HepG2 (cell line): ENCODE measurements around the gene MTHFS. TPM values are rescaled to one million over a fixed set of nuclear protein-coding genes. Genes with fewer than 3 reads are reported as not detected.
A peak's percentile ranks its signal among the peaks of the same experiment; 100 is the strongest.

ENCODE experiments used
- ARID5B ChIP-seq: IDR thresholded peaks from 2 replicates; pipeline ENCODE4 v1.4.0; 2020; ENCODE audit warnings: mild to moderate bottlenecking, missing genetic modification reagents
- GZF1 ChIP-seq: sonication (generic); formaldehyde crosslinking; IDR thresholded peaks from 2 replicates; pipeline ENCODE4 v1.5.1; 2020; ENCODE audit warnings: mild to moderate bottlenecking, missing genetic modification reagents
- HOXD1 ChIP-seq: sonication (generic); formaldehyde crosslinking; IDR thresholded peaks from 2 replicates; pipeline ENCODE4 v1.5.0; 2020; ENCODE audit warnings: missing genetic modification reagents
- KLF13 ChIP-seq: sonication (generic); formaldehyde crosslinking; IDR thresholded peaks from 2 replicates; pipeline ENCODE4 v1.4.0; 2020; ENCODE audit warnings: mild to moderate bottlenecking, missing genetic modification reagents
- PHF20 ChIP-seq: sonication (generic); formaldehyde crosslinking; IDR thresholded peaks from 2 replicates; pipeline ENCODE4 v1.5.0; 2020; ENCODE audit warnings: mild to moderate bottlenecking, missing genetic modification reagents
- REPIN1 ChIP-seq: sonication (generic); formaldehyde crosslinking; IDR thresholded peaks from 2 replicates; pipeline ENCODE4 v1.8.0; 2022; ENCODE audit warnings: missing genetic modification reagents, low read depth, mild to moderate bottlenecking, borderline replicate concordance
- RFXANK ChIP-seq: IDR thresholded peaks from 2 replicates; pipeline ENCODE4 v1.6.1; 2016
- SNAPC2 ChIP-seq: sonication (generic); formaldehyde crosslinking; IDR thresholded peaks from 2 replicates; pipeline ENCODE4 v1.8.1; 2022; ENCODE audit warnings: mild to moderate bottlenecking, missing genetic modification reagents
- polyA plus RNA-seq, 8 experiments: library from polyadenylated mRNA; depleted of rRNA in 3 of 8; stranded (reverse) in 7 of 8; unstranded in 1 of 8; fragments of >200 nt; fragmentation: Illumina TruSeq in 4 of 8; extraction: Trizol in 4 of 8; gene quantifications; 2 replicates each; pipeline versions ENCODE4 v1.2.1 to v1.2.3, GENCODE V29; 2011 to 2016; ENCODE audit warnings: low read depth in 4 of 8, missing spikeins in 1 of 8, mixed read lengths in 1 of 8; ENCODE audit not compliant: insufficient read depth in 1 of 8
- total RNA-seq, 5 experiments: library from RNA; depleted of rRNA; stranded (reverse); fragments of >200 nt; fragmentation: Illumina TruSeq; extraction: Trizol; gene quantifications; 2 replicates each; pipeline ENCODE4 v1.2.3, GENCODE V29; 2016; ENCODE audit warnings: low read depth in 1 of 5
- TF ChIP-seq, protein P1 (sequence below), 2 experiments: fragments of 450-650 bp in 1 of 2; sonication (generic) in 1 of 2; formaldehyde crosslinking in 1 of 2; IDR thresholded peaks; 2 replicates each; pipeline versions ENCODE4 v1.6.1 to v1.8.0; 2016 to 2022; ENCODE audit warnings: antibody characterized with exemption in 1 of 2, mild to moderate bottlenecking in 1 of 2, missing genetic modification reagents in 1 of 2
- TF ChIP-seq, protein P2 (sequence below): sonication (generic); formaldehyde crosslinking; IDR thresholded peaks from 2 replicates; pipeline ENCODE4 v1.4.0; 2020; ENCODE audit warnings: missing genetic modification reagents
- TF ChIP-seq, protein P3 (sequence below): sonication (generic); formaldehyde crosslinking; IDR thresholded peaks from 2 replicates; pipeline ENCODE4 v1.4.0; 2020; ENCODE audit warnings: missing genetic modification reagents, borderline replicate concordance

MTHFS gene
- total and polyA plus RNA-seq, 2 of the 13 experiments (the other 11 are each of a cell fraction or from before 2014, with no cell fraction given) = 37.0 to 49.7 TPM

- TF ChIP-seq, protein P1, sequence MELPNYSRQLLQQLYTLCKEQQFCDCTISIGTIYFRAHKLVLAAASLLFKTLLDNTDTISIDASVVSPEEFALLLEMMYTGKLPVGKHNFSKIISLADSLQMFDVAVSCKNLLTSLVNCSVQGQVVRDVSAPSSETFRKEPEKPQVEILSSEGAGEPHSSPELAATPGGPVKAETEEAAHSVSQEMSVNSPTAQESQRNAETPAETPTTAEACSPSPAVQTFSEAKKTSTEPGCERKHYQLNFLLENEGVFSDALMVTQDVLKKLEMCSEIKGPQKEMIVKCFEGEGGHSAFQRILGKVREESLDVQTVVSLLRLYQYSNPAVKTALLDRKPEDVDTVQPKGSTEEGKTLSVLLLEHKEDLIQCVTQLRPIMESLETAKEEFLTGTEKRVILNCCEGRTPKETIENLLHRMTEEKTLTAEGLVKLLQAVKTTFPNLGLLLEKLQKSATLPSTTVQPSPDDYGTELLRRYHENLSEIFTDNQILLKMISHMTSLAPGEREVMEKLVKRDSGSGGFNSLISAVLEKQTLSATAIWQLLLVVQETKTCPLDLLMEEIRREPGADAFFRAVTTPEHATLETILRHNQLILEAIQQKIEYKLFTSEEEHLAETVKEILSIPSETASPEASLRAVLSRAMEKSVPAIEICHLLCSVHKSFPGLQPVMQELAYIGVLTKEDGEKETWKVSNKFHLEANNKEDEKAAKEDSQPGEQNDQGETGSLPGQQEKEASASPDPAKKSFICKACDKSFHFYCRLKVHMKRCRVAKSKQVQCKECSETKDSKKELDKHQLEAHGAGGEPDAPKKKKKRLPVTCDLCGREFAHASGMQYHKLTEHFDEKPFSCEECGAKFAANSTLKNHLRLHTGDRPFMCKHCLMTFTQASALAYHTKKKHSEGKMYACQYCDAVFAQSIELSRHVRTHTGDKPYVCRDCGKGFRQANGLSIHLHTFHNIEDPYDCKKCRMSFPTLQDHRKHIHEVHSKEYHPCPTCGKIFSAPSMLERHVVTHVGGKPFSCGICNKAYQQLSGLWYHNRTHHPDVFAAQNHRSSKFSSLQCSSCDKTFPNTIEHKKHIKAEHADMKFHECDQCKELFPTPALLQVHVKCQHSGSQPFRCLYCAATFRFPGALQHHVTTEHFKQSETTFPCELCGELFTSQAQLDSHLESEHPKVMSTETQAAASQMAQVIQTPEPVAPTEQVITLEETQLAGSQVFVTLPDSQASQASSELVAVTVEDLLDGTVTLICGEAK (IDR thresholded peaks at IDR 0.05) = no peak
- TF ChIP-seq, protein P1 (CRISPR knock-in tag; IDR thresholded peaks at IDR 0.05) = peak; percentile 79
- TF ChIP-seq GZF1 (peak; percentile 83), SNAPC2 (CRISPR knock-in tag) (peak; percentile 44; the same call in 1 of the 2 replicates), KLF13 (CRISPR knock-in tag) (no peak), ARID5B (CRISPR knock-in tag) (peak; percentile 60), REPIN1 (CRISPR knock-in tag) (0 out of 2 replicates have a peak, but pooled peaks have one; percentile 54), PHF20 (peak; percentile 62), RFXANK (peak; percentile 45; the same call in 1 of the 2 replicates), HOXD1 (CRISPR knock-in tag) (peak; percentile 72)
- TF ChIP-seq, protein P2, sequence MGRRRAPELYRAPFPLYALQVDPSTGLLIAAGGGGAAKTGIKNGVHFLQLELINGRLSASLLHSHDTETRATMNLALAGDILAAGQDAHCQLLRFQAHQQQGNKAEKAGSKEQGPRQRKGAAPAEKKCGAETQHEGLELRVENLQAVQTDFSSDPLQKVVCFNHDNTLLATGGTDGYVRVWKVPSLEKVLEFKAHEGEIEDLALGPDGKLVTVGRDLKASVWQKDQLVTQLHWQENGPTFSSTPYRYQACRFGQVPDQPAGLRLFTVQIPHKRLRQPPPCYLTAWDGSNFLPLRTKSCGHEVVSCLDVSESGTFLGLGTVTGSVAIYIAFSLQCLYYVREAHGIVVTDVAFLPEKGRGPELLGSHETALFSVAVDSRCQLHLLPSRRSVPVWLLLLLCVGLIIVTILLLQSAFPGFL (CRISPR knock-in tag) = 0 out of 2 replicates have a peak, but pooled peaks have one; percentile 78
- TF ChIP-seq, protein P3, sequence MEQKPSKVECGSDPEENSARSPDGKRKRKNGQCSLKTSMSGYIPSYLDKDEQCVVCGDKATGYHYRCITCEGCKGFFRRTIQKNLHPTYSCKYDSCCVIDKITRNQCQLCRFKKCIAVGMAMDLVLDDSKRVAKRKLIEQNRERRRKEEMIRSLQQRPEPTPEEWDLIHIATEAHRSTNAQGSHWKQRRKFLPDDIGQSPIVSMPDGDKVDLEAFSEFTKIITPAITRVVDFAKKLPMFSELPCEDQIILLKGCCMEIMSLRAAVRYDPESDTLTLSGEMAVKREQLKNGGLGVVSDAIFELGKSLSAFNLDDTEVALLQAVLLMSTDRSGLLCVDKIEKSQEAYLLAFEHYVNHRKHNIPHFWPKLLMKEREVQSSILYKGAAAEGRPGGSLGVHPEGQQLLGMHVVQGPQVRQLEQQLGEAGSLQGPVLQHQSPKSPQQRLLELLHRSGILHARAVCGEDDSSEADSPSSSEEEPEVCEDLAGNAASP (CRISPR knock-in tag) = peak; percentile 73
Observed at GRCh38 chr15:79896634-79897379, at the start of gene MTHFS (continued).
